Epidermal melanocyte (primary cell): Measurements from ENCODE around the gene KCNJ10.
A peak's percentile ranks its signal among the peaks of the same experiment; 100 is the strongest.
"Not testable (repeated sequence)": the region's sequence is repeated elsewhere in the genome, so short reads cannot be mapped to it uniquely, and the experiment has no call there.

Experiments
- DNase-seq: peaks from one replicate; pipeline ENCODE4 v3.0.0; 2011; ENCODE audit warnings: low spot score; ENCODE audit not compliant: insufficient read length

KCNJ10 gene

GRCh38 chr1:160069460-160070231 lies at the start of gene KCNJ10:
Gene KCNJ10, minus strand, starts transcription at chr1:160070160. Its CDS starts 27,628 bp downstream, at chr1:160042532.
- no peak for DNase-seq

DNA sequence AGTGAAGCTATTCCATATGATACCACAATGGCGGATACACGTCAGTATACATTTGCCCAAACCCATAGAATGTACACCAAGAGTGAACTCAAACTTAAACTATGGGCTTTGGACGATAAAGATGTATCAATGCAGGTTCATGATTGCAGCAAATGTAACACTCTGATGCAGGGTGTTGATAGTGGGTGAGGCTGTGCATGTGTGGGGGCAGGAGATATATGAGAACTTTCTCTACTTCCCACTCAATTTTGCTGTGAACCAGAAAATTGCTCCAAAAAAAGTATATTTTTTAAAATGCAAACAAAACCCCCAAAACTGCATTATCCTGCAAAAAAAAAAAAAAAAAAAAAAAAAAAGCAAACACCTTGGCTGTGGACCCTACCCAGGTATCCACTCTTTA lies 49.0 kb upstream of the KCNJ10 start:
- DNase-seq = no peak

GRCh38 chr1:160117709-160118183 lies 47.8 kb upstream of the KCNJ10 start:
- DNase-seq = no peak

- no peak for DNase-seq
Observed at GRCh38 chr1:160117300-160117699, 47.3 kb upstream of the KCNJ10 start.

DNA sequence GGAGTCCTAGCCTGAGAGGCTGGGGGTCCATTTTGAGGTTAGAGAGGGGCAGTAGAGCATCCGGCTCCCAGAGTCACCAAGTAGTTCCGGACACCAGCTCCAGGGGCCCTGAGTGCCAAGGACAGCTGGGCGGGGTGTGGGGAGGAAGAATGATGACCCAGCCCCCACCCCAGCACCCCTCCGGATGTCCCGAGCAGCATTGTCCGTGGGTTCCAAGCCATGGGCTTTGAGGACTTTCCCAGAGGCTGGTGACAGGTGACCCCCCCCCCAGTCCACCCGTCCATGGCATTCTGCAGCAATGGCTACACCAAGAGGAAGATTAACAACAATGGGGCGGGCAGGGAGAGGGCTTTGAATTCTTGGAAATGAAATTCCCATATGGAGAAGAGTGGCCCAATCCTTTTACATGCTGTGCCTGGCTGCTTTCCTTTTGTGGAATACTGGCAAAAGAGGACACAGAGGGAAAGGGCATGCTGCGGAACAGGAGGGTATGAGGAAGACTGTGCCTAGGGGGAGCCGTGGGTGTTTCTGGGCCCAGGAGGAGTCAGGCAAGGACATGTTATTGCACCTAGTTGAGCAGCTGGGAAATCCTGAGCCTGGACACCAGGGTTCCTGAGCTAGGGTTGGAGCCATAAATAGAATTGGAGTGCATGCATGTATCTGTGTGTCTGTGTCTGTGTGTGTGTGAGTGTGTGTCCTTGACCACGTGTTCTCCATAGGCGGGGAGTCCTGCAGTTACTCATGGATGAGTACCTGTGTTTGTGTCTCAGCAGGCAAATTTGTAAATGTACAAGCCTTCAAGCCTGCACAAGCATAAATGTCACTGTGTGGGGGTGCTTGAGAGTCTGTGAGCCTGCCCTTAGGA lies 46.6 kb upstream of the KCNJ10 start:
- no peak for DNase-seq

GRCh38 chr1:160115545-160116282 lies 45.8 kb upstream of the KCNJ10 start, which contains the start of gene ATP1A2:
Gene ATP1A2, plus strand, starts transcription at chr1:160115759. Its CDS starts 103 bp downstream, at chr1:160115862.
- no peak for DNase-seq

GRCh38 chr1:160114085-160114484 lies 44.1 kb upstream of the KCNJ10 start:
- no peak for DNase-seq

GRCh38 chr1:160113407-160113806 lies 43.4 kb upstream of the KCNJ10 start:
- DNase-seq = no peak

GRCh38 chr1:160112357-160112756 lies 42.4 kb upstream of the KCNJ10 start:
- DNase-seq = no peak

DNA sequence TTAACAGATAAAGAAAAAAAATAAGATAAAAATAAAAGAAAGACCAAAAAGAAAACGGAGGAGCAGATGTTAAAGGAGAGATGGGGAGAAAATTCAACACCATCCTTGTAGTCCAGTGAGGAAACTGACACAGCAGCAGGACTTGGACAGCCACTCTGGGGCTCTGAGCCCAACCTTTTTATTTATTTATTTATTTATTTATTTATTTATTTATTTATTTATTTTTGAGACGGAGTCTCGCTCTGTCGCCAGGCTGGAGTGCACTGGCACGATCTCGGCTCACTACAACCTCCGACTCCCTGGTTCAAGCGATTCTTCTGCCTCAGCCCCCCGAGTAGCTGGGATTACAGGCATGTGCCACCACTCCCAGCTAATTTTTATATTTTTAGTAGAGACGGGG lies 41.5 kb upstream of the KCNJ10 start:
- DNase-seq = not testable (repeated sequence)

- no peak for DNase-seq
Observed at GRCh38 chr1:160109686-160110085, 39.7 kb upstream of the KCNJ10 start.

- no peak for DNase-seq
Observed at GRCh38 chr1:160108888-160109662, 39.1 kb upstream of the KCNJ10 start.

DNA sequence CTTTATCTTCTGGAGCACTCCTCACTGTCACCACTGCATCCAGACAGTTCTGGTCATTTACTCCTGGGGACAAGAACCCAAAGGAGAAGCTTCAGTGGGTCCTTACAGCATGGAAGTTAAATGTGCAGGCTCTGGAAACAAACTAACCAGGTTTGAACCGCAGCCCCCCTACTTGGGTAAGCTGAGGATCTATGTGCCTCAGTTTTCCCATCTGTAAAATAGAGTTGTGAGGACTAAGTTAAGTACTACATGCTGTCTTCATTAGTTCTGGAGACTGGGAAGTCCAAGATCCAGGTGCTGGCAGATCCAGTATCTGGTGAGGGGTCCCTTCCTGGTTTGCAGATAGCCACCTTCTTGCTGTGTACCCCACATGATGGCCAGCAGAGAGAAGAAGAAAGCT lies 37.6 kb upstream of the KCNJ10 start:
- DNase-seq = no peak

DNA sequence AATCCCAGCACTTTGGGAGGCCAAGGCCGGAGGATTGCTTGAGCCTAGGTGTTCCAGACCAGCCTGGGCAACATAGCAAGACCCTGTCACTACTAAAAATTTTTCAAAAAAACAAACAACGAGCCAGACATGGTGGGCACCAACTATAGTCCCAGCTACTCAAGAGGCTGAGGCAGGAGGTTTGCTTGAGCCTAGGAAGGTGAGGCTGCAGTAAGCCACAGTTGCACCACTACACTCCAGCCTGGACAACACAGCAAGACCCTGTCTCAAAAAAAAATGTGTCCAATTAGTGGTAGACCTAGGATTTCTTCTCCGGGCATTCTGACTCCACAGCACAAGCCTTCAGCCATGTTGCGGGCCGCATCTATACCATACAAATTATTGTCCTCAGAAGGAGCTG lies 35.2 kb upstream of the KCNJ10 start:
- DNase-seq = no peak

DNA sequence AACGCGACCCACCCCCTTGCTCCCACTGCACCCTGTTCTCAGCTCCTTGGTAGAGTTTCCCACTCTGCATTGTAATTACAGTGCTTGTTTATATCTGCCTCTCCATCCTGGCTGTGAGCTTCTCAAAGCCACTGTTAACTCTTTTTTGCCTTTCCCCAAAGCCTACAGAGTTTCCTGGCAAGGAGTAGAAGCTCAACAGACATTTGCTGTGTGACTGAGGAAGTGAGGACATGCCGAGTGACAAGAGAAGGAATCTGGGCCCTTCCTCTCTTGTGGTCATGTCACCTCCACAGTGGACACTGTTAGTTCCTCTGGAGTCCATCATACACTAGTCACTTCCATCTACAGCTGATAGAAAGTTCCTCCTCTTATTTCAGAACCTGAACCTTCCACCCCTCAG lies 34.5 kb upstream of the KCNJ10 start:
- DNase-seq = no peak

DNA sequence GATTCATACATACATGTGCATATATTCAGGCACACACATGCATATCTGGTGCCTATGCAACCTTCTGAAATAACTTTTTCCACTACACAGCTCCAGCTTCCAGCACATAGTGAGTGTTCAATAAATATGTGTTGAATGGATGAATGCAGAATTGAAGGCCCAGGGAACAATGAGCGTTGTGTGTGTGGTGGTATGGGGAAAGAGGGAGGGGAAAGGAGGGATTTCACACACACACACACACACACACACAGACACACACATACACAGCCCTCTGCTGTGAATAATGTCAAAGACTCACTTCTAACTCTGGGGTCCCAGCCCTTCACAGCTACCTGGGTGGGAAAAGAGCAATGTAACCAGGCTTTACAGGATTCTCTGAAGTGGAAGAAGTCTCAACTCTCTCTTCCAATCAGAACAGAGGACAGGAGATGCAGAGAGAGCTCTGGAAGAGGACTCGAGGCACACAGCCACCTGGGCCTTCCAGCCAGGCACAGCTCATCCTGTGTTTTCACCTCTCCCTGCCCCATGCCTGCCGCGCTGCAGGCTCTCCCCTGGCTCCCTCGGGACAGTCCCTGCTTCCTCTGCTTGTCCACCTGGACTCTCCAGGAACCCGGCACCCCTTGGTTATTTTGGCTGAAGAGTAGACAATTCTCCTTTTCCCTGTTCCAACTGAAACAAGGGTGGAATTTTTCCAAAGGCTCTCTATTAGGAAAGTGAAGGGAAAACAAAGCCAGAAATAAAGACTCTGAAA lies 33.9 kb upstream of the KCNJ10 start:
- no peak for DNase-seq

DNA sequence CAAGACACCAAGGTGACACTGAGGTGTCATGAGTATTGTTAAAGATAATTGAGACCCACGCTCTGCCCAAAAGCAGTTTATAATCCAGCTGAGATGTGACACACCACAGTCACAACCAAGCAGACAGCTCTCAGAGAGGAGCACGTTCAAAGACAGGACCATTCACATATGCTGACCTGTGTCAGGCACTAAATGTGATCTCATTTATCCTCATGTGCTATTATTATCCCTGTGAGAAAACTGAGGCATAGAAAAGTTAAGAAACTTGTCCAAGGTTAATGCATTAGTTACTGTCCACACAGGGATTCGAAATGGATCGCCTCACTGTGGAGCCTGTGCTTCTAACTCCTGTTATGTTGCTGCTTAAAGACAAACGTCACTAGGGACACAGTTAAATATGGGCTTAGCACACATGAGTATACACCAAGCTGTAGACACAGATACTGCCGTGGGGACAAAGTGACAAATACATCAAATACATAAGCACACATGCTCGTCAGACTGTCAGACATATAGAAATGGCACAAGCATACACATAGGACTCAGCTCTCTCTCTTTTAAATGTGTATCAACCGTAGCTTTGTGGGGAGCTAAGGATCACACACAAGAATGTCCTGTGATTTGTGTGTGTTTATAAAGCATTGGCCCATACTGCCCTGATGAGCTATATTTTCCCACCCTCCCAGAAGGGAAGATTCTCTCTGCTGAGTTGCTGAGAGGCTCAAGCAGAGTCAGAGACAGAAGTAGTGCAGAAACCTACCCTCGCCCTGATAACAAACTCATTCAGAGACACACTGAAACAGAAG lies 32.0 kb upstream of the KCNJ10 start:
- no peak for DNase-seq

GRCh38 chr1:160101037-160101716 lies 31.2 kb upstream of the KCNJ10 start:
- DNase-seq = peak; percentile 90
